ENCODE results near the gene C5.

- no peak for TF ChIP-seq EZH2phosphoT487 (IDR thresholded peaks at IDR 0.05; ENCODE audit: unreplicated experiment)
- TF ChIP-seq POLR2AphosphoS5 (IDR thresholded peaks at IDR 0.05; ENCODE audit: low read depth), result no peak
- TF ChIP-seq, protein P1, sequence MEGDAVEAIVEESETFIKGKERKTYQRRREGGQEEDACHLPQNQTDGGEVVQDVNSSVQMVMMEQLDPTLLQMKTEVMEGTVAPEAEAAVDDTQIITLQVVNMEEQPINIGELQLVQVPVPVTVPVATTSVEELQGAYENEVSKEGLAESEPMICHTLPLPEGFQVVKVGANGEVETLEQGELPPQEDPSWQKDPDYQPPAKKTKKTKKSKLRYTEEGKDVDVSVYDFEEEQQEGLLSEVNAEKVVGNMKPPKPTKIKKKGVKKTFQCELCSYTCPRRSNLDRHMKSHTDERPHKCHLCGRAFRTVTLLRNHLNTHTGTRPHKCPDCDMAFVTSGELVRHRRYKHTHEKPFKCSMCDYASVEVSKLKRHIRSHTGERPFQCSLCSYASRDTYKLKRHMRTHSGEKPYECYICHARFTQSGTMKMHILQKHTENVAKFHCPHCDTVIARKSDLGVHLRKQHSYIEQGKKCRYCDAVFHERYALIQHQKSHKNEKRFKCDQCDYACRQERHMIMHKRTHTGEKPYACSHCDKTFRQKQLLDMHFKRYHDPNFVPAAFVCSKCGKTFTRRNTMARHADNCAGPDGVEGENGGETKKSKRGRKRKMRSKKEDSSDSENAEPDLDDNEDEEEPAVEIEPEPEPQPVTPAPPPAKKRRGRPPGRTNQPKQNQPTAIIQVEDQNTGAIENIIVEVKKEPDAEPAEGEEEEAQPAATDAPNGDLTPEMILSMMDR (conservative IDR thresholded peaks at IDR 0.05; ENCODE audit: low read depth in 2 of 2), result no peak
- TF ChIP-seq EZH2 (IDR thresholded peaks at IDR 0.05; ENCODE audit: low read depth, unreplicated experiment), result no peak
- no peak for TF ChIP-seq STAT1 (IDR thresholded peaks at IDR 0.05; ENCODE audit: unreplicated experiment)
- TF ChIP-seq, protein P2, sequence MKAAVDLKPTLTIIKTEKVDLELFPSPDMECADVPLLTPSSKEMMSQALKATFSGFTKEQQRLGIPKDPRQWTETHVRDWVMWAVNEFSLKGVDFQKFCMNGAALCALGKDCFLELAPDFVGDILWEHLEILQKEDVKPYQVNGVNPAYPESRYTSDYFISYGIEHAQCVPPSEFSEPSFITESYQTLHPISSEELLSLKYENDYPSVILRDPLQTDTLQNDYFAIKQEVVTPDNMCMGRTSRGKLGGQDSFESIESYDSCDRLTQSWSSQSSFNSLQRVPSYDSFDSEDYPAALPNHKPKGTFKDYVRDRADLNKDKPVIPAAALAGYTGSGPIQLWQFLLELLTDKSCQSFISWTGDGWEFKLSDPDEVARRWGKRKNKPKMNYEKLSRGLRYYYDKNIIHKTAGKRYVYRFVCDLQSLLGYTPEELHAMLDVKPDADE (IDR thresholded peaks at IDR 0.05), result no peak
- TF ChIP-seq REST (IDR thresholded peaks at IDR 0.05; ENCODE audit: unreplicated experiment), result no peak
- no peak for TF ChIP-seq CREB1 (CRISPR knock-in tag; IDR thresholded peaks at IDR 0.05; ENCODE audit: low read depth)
Measured at GRCh38 chr9:121073038-121073437, 23.0 kb upstream of the C5 start.

Measured in GM23338 (cell line).